GM23248 (cell line): ENCODE data around the gene RAE1. TPM values are rescaled to one million over a fixed set of nuclear protein-coding genes. Genes with fewer than 3 reads are reported as not detected.

Experiments
- DNase-seq: peaks from one replicate; pipeline ENCODE4 v3.0.0-alpha.2; 2015
- H2AFZ ChIP-seq: fragments of 200-600 bp; sonication (generic); 2 replicates; pipeline ENCODE4 v1.6.1; 2016; ENCODE audit warnings: antibody characterized with exemption
- H3F3A ChIP-seq: fragments of 200-600 bp; sonication (generic); 2 replicates; pipeline ENCODE4 v1.6.1; 2016; ENCODE audit warnings: mild to moderate bottlenecking, antibody characterized with exemption, mixed run types; ENCODE audit not compliant: insufficient read depth
- H3K27ac ChIP-seq: fragments of 200-600 bp; sonication (generic); 2 replicates; pipeline ENCODE4 v1.5.1; 2016; ENCODE audit warnings: mild to moderate bottlenecking
- H3K27me3 ChIP-seq: fragments of 200-600 bp; sonication (generic); replicated peaks from 2 replicates; pipeline ENCODE4 v1.6.1; 2016; ENCODE audit warnings: mild to moderate bottlenecking; ENCODE audit not compliant: insufficient read depth
- H3K36me3 ChIP-seq: fragments of 200-600 bp; sonication (generic); 2 replicates; pipeline ENCODE4 v1.6.1; 2016; ENCODE audit warnings: low read depth, mild to moderate bottlenecking
- H3K4me1 ChIP-seq: fragments of 200-600 bp; sonication (generic); 2 replicates; pipeline ENCODE4 v1.6.1; 2016; ENCODE audit warnings: mild to moderate bottlenecking; ENCODE audit not compliant: insufficient read depth
- H3K4me2 ChIP-seq: fragments of 200-600 bp; sonication (generic); one replicate; pipeline ENCODE4 v1.6.1; 2016; ENCODE audit warnings: mild to moderate bottlenecking; ENCODE audit not compliant: unreplicated experiment
- H3K4me3 ChIP-seq: fragments of 200-600 bp; sonication (generic); 2 replicates; pipeline ENCODE4 v1.5.1; 2016; ENCODE audit warnings: mild to moderate bottlenecking
- H3K79me2 ChIP-seq: fragments of 200-600 bp; sonication (generic); 2 replicates; pipeline ENCODE4 v1.6.1; 2016; ENCODE audit warnings: mild to moderate bottlenecking; ENCODE audit not compliant: insufficient read depth
- H3K9ac ChIP-seq: fragments of 200-600 bp; sonication (generic); 2 replicates; pipeline ENCODE4 v1.6.1; 2016; ENCODE audit warnings: mild to moderate bottlenecking
- H3K9me2 ChIP-seq: fragments of 200-600 bp; sonication (generic); 2 replicates; pipeline ENCODE4 v1.6.1; 2016; ENCODE audit warnings: mixed run types, mild to moderate bottlenecking, moderate library complexity; ENCODE audit not compliant: insufficient read depth
- H3K9me3 ChIP-seq: fragments of 200-600 bp; sonication (generic); one replicate; pipeline ENCODE4 v1.6.1; 2017; ENCODE audit warnings: low read depth
- H4K20me1 ChIP-seq: fragments of 200-600 bp; sonication (generic); 2 replicates; pipeline ENCODE4 v1.6.0; 2016; ENCODE audit not compliant: insufficient read depth
- EZH2 ChIP-seq: fragments of 200-600 bp; sonication (generic); IDR thresholded peaks from 2 replicates; pipeline ENCODE4 v1.6.1; 2018; ENCODE audit warnings: antibody characterized with exemption, mild to moderate bottlenecking; ENCODE audit not compliant: insufficient read depth, poor library complexity, severe bottlenecking
- EZH2phosphoT487 ChIP-seq: fragments of 200-600 bp; sonication (generic); IDR thresholded peaks from 2 replicates; pipeline ENCODE4 v1.6.1; 2018; ENCODE audit warnings: antibody characterized with exemption, moderate library complexity, mild to moderate bottlenecking, low read depth; ENCODE audit not compliant: insufficient read depth
- WGBS, 2 experiments: methylation state at CpG; one replicate each; pipeline ENCODE4 v1.1.6; 2015 to 2017; ENCODE audit warnings: low lambda C conversion rate in 2 of 2, low coverage in 1 of 2; ENCODE audit errors: missing lambda C conversion rate in 2 of 2; 5-methylcytosine and 5-hydroxymethylcytosine counted together
- in situ Hi-C: fragments of 300-500 bp; cut with MboI; formaldehyde crosslinking; loops from 2 replicates; pipeline ENCODE4 v1.15.0; 2020
- polyA plus RNA-seq: library from polyadenylated mRNA; unstranded; fragments of >200 nt; fragmentation: Nextera tagmentation; extraction: Ambion mirVana; gene quantifications from 2 replicates; pipeline ENCODE4 v1.2.1, GENCODE V29; 2016
- total RNA-seq: library from RNA; depleted of rRNA; stranded (reverse); fragments of >200 nt; shearing (Covaris generic); gene quantifications from 2 replicates; pipeline ENCODE4 v1.2.3, GENCODE V29; 2014

The RAE1 gene
- total and polyA plus RNA-seq, 2 experiments from 2014 or later, result 34.7 to 54.8 TPM

GRCh38 chr20:57383447-57384347, 32.6 kb downstream of the RAE1 start:
- H3K9me3 ChIP-seq, result no peaks in the 10 kb centered on the region
- no peaks in the 10 kb centered on the region for H3K4me1 ChIP-seq
- no peak overlapping the region for H3K4me2 ChIP-seq
- peaks cover 11% of the 10 kb centered on the region; the same call in 1 of the 2 replicates for H3F3A ChIP-seq
- H4K20me1 ChIP-seq, result no peaks in the 10 kb centered on the region
- no peak for TF ChIP-seq EZH2
- TF ChIP-seq EZH2phosphoT487, result no peak
- H3K27ac ChIP-seq, result no peak overlapping the region
- in situ Hi-C loops, result loop anchor here (10.0 kb wide), 2 partner anchors 91 to 821 kb away; no protein-coding TSS in a partner anchor
- 93 to 95% methylated on average over 18 to 20 of the region's 20 CpGs for whole genome bisulfite sequencing, 2 experiments
- H3K27me3 ChIP-seq, result no peaks in the 10 kb centered on the region
- no peaks in the 10 kb centered on the region for H3K79me2 ChIP-seq
- no peak for DNase-seq
- H3K4me3 ChIP-seq, result no peak overlapping the region
- H3K9ac ChIP-seq, result no peak overlapping the region
- H2AFZ ChIP-seq, result no peak overlapping the region
- no peaks in the 10 kb centered on the region for H3K9me2 ChIP-seq
- H3K36me3 ChIP-seq, result no peaks in the 10 kb centered on the region; the same call in 1 of the 2 replicates

GRCh38 chr20:57384486-57384885, 33.4 kb downstream of the RAE1 start:
- no peaks in the 10 kb centered on the region for H3K9me3 ChIP-seq
- no peak for TF ChIP-seq EZH2
- no peak for TF ChIP-seq EZH2phosphoT487
- no peak overlapping the region for H3K4me2 ChIP-seq
- H3K4me3 ChIP-seq, result no peak overlapping the region
- no peaks in the 10 kb centered on the region for H3K9me2 ChIP-seq
- no peaks in the 10 kb centered on the region for H3K4me1 ChIP-seq
- H3K27me3 ChIP-seq, result no peaks in the 10 kb centered on the region
- DNase-seq, result no peak
- no peaks in the 10 kb centered on the region for H3K79me2 ChIP-seq
- H3F3A ChIP-seq, result peaks cover 3% of the 10 kb centered on the region; the same call in 1 of the 2 replicates
- no peaks in the 10 kb centered on the region; the same call in 1 of the 2 replicates for H3K36me3 ChIP-seq
- H4K20me1 ChIP-seq, result no peaks in the 10 kb centered on the region
- H3K9ac ChIP-seq, result no peak overlapping the region
- in situ Hi-C loops, result loop anchor here (10.0 kb wide), 2 partner anchors 90 to 820 kb away; no protein-coding TSS in a partner anchor
- no peak overlapping the region for H2AFZ ChIP-seq
- H3K27ac ChIP-seq, result no peak overlapping the region
- 95 to 96% methylated on average over 8 of the region's 8 CpGs for WGBS, 2 experiments

- no peaks in the 10 kb centered on the region for H3K9me3 ChIP-seq
- DNase-seq, result no peak
- H3K4me3 ChIP-seq, result no peak overlapping the region
- no peaks in the 10 kb centered on the region; the same call in 1 of the 2 replicates for H3K36me3 ChIP-seq
- H2AFZ ChIP-seq, result no peak overlapping the region
- no peaks in the 10 kb centered on the region for H3K4me1 ChIP-seq
- in situ Hi-C loops, result loop anchor here (10.0 kb wide), 2 partner anchors 90 to 820 kb away; no protein-coding TSS in a partner anchor
- 91 to 92% methylated on average over 29 of the region's 29 CpGs for WGBS, 2 experiments
- no peaks in the 10 kb centered on the region for H3K27me3 ChIP-seq
- H3K9ac ChIP-seq, result no peak overlapping the region
- H3K9me2 ChIP-seq, result no peaks in the 10 kb centered on the region
- no peak overlapping the region for H3K4me2 ChIP-seq
- no peaks in the 10 kb centered on the region for H3K79me2 ChIP-seq
- H4K20me1 ChIP-seq, result no peaks in the 10 kb centered on the region
- H3K27ac ChIP-seq, result no peak overlapping the region
- no peaks in the 10 kb centered on the region for H3F3A ChIP-seq
- TF ChIP-seq EZH2, result no peak
- no peak for TF ChIP-seq EZH2phosphoT487
These were observed 34.1 kb downstream of the RAE1 start for GRCh38 chr20:57384953-57385761.

- H3K9me3 ChIP-seq, result no peaks in the 10 kb centered on the region
- in situ Hi-C loops, result loop anchor here (10.0 kb wide), 2 partner anchors 89 to 819 kb away; no protein-coding TSS in a partner anchor
- no peaks in the 10 kb centered on the region for H3K27me3 ChIP-seq
- TF ChIP-seq EZH2, result no peak
- no peak for TF ChIP-seq EZH2phosphoT487
- H3K4me1 ChIP-seq, result no peaks in the 10 kb centered on the region
- no peak overlapping the region for H3K4me2 ChIP-seq
- no peaks in the 10 kb centered on the region for H3K79me2 ChIP-seq
- H3K9me2 ChIP-seq, result no peaks in the 10 kb centered on the region
- no peak overlapping the region for H3K27ac ChIP-seq
- H3K4me3 ChIP-seq, result no peak overlapping the region
- no peak overlapping the region for H3K9ac ChIP-seq
- H3K36me3 ChIP-seq, result no peaks in the 10 kb centered on the region
- 79 to 80% methylated on average over 5 to 6 of the region's 6 CpGs for WGBS, 2 experiments
- H3F3A ChIP-seq, result no peaks in the 10 kb centered on the region
- no peaks in the 10 kb centered on the region for H4K20me1 ChIP-seq
- no peak overlapping the region for H2AFZ ChIP-seq
- DNase-seq, result no peak
These were observed 34.9 kb downstream of the RAE1 start for GRCh38 chr20:57385940-57386339.
